DOHH2 (cell line): ENCODE measurements around the gene B4GALT2.

Experiments
- CTCF ChIP-seq: fragments of 200-600 bp; sonication (generic); IDR thresholded peaks from one replicate; pipeline ENCODE4 v1.5.1; 2014; ENCODE audit warnings: antibody characterized with exemption, mild to moderate bottlenecking, low read depth, low read length; ENCODE audit not compliant: poor library complexity, severe bottlenecking
- EZH2phosphoT487 ChIP-seq: fragments of 200-600 bp; sonication (generic); IDR thresholded peaks from 2 replicates; pipeline ENCODE4 v1.6.1; 2017; ENCODE audit warnings: borderline replicate concordance, mild to moderate bottlenecking, antibody characterized with exemption, low read length, moderate library complexity, mixed read lengths

- no peak for TF ChIP-seq CTCF
- TF ChIP-seq EZH2phosphoT487 = no peak
These were observed 7.1 kb downstream of the B4GALT2 start for GRCh38 chr1:43985984-43986595.
